Stimulated activated CD8-positive, alpha-beta memory T cell treated with anti-CD3 and anti-CD28 coated beads, Interleukin-12 subunit alpha, Interleukin-12 subunit beta, amount 100 ng/mL, for 1 hour (primary cell): ENCODE data around the gene TEKT4.
"Not testable (repeated sequence)": the region's sequence is repeated elsewhere in the genome, so short reads cannot be mapped to it uniquely, and the experiment has no call there.

Experiments used
- DNase-seq: peaks from one replicate; pipeline ENCODE4 v3.0.0-alpha.2; 2020; ENCODE audit warnings: low read depth

Gene TEKT4

GRCh38 chr2:94875820-94876522, 4.7 kb downstream of the TEKT4 start:
- no peak for DNase-seq

- no peak for DNase-seq
Observed at GRCh38 chr2:94876523-94876863, 5.3 kb downstream of the TEKT4 start.

DNA sequence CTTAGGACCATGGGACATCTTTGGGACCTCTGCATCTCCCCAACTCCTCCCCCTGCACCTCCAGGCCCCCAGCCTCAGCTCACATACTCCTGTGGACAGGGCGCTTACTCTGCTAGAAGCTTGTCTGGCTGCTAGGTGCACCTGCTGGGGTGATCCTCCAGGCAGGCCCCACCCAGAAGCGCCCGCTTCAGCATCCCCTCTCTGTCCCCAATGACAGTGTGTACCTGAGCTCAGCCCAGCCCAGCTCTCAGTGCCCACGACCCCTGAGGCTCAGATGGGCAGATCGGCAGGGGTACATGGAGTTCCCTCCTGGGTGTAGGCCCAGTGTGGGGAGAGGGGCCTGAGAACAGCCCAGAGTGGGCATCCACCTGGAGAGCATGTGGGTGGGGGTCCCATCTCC, 5.9 kb downstream of the TEKT4 start:
- no peak for DNase-seq

DNA sequence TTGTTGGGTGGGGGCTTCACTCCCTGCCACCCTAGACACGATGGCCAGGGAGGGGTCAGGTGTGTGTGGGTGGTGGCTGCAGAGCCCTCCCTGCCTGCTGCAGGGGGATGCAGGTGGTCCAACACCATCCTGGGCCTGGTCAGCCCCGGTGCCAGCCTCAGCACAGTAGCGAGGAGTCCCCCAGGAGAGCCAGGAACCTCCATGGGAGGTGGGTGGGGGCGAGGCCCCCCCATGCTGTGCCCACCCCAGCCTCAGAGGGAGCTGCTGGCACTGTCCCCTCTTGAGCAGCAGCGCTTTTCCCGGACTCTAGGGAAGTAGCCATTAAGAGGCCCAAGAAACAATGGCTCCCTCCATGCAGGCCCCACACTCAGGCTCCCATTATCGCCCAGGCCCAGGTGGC, 7.3 kb downstream of the TEKT4 start:
- not testable (repeated sequence) for DNase-seq

DNA sequence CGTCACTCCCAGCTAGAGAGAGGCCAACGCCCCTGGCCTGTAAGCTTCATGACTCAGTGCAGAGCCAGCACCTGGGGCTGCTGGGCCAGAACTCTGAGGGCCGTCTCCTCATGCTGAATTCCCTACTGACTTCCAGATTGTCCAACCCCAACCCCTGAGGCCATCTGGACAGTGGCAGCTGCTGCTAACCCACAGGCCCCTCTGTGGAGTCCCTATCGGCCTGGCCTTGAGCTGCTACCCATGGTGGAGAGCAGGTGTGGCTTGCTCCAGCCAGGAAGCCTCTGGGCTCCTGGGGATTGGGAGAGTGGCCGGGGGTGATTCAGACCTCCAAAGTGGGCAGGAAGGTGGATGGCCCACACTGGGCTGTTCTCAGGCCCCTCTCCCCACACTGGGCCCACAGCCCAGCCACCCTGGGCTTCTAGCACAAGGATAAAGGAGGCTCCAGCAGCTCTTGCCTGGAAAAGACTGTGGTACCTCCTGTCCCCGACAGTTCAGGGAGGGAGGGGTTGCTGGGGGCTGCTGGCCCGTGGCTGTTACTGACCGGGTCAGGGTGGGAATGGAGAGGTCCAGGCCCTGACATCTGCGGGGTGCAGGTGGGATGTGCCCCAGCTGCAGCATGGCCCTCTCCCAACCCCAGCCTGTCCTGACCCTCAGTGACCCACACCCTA, 8.2 kb downstream of the TEKT4 start:
- no peak for DNase-seq

DNA sequence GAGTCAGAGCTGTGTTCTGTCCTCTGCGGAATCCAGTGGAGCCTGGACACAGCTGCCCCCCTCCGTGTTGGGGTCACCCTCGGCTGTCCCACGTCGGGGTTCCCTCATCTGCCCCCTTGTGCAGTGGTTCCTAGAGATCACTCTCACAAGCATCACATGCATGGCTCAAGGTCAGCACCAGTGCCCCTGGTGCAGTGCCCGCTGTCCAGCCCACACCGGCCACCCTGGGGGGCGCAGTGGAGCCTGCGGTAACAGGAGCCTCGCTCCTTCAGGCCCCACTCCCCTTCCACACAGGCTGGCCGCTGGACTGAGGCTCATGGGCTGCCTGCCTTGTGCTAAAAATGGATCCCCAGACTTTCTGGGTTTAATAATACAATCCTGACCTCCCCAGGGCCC, 8.8 kb downstream of the TEKT4 start:
- DNase-seq, result no peak

- DNase-seq, result no peak
Observed at GRCh38 chr2:94880507-94880906, 9.3 kb downstream of the TEKT4 start.

DNA sequence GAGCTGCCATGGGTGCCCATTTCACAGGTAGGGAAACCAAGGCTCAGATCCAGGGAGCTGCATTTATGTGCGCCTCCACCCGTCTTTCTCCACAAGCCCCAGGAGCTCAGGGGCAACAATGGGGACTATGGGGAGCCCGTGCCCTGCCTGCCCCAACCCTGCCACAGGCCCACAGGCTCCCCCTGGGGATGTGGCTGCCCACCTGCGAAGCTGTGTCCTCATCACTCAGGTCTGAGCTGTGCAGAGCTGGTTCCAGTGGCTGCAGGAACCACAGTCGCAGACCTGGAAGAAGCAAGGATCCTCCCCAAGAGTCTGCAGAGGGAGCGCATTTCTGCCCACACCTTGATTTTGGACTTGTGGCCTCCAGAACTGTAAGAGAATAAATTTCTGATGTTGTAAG, 9.8 kb downstream of the TEKT4 start:
- DNase-seq, result no peak

GRCh38 chr2:94890234-94890633, 19.0 kb downstream of the TEKT4 start:
- DNase-seq, result no peak

DNA sequence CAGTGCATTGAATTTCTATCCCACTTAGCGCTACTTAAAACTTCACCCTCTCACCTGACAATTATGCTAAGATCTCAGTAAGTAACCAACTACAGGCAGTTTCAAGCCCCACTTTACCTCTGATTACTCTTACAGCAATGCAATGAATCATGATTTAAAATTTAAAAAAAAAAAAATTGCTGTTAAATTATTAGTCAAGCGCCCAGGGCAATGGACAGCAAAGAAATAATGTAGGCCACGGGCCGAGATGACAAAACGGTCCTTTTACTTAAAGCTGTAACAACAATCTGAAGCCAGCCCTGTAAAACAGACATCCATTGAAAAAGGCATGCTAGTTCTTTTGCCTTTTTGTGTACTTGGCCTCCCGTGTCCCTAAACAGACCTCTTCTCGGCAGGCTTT, 24.0 kb downstream of the TEKT4 start:
- DNase-seq, result not testable (repeated sequence)

DNA sequence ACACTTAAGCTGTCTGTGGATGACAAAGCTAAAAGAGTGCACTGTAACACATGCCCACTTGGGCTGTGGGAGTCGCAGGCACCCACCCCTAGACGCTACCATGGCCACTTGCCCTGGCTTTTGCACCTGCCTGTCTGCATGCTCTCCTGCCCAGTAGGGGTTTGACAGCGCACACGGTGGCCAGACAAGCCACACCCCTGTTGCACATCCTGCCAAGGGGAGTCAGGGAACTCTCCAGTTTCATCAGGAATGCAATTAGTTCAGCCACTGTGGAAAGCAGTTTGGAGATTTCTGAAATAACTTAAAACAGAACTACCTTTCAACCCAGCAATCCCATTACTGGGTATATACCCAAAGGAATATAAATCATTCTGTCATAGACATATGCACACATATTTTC, 35.7 kb downstream of the TEKT4 start:
- not testable (repeated sequence) for DNase-seq

DNA sequence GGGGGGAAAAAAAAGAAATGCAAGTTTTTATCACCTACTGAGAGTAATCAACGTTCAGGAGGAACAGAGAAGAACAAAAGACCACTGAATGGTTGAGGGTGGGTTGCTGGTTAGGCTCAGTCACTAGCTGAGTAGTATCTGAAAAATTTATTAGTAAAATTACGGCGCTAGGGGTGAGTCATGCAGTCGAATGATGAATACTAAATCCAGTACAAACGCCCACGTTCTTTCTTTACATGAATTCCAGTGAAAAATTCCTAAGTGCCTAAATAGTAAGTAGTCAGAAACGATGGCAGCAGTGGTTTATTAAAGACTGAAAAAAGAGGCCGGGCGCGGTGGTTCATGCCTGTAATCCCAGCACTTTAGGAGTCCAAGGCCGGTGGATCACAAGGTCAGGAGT, 52.0 kb downstream of the TEKT4 start:
- no peak for DNase-seq

DNA sequence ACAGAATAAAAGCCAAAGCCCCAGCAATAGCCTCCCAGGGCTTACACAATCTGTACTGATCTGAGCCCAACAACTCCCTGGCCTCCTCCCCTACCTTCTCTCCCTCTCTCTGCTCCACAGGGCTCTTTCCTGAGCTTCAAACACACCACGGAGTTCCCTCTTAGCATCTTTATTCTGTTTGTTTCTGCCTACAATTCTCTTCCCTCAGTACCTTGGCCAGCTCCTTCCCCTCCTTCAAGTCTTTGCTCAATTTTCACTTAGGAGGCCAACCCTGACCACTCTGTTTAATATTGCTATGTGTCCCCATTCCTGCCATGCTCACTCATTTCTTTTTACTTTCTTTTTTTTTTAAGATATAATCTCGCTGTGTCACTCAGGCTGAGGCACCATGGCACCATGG, 53.8 kb downstream of the TEKT4 start:
- DNase-seq, result not testable (repeated sequence)
